HG03139 (cell line): Measurements from ENCODE around the gene IMPDH1.

Experiments used
- ATAC-seq: cut with Tn5 transposase; IDR thresholded peaks from one replicate; pipeline ENCODE4 v1.9.1; 2021; ENCODE audit not compliant: unreplicated experiment

Gene IMPDH1

DNA sequence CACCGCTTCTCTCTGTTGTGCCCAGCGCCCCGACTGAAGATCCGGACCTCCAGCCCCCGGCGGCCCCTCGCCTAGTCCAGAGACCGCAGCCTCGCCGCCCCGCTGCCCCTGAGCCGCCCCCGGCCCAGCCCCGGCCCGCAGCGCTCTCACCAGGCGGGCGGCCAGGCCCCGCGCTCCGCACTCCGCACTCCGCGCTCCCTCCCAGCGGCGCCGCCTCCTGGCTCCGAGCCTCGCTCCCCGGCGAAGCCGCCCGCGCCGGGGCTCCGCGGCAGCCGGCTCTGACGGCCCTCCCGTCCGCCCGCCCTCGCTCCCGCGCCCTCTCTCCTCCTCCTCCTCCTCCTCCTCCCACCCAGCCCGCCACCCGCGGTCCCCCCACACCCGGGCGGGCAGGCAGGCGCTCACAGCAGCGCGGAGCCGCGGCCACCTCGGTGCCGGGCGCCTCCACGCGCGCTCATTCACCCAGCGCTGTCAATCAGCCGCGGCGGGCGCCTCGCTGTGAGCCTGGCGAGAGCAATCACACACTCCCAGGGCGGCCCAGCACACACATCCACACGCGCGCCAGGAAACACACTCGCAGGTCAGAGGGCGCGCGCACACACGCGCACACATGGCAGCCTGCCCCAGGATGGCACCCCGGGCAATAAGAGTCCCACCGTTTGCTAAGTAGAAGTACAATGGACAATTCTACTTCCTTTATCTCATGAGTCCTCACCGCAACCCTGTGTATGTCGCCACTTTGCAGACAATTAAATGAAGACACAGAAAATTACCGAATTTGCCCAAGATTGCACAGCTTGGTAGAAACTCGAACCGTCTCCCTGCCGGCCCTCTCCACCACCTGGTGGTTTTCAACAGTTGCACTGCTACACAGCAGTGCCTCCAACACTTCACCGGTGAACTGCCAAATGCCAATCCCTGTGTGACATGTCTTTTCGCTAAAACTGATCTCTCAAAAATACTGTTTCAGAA lies 48.1 kb downstream of the IMPDH1 start, which contains the start of gene PRRT4:
TSS of gene PRRT4 (minus strand) at position 280 of the 969 bp plus-strand sequence.
- no peak for ATAC-seq

DNA sequence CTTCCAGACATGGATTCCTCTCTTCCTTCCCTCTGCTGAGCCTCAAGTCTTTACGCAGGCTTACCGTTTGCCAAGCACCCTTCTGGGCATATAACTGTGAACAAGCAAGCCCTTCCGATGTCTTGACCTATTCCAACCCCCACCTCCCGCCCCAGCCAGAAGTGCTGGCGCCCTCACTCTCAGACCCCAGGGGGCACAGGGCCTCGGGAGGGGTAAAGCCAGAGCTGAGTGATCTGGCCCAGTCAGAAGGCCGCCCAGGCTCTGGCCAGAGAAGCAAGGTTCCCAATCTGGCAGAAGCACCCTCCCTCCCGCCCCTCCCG lies 49.5 kb downstream of the IMPDH1 start:
- ATAC-seq = no peak

DNA sequence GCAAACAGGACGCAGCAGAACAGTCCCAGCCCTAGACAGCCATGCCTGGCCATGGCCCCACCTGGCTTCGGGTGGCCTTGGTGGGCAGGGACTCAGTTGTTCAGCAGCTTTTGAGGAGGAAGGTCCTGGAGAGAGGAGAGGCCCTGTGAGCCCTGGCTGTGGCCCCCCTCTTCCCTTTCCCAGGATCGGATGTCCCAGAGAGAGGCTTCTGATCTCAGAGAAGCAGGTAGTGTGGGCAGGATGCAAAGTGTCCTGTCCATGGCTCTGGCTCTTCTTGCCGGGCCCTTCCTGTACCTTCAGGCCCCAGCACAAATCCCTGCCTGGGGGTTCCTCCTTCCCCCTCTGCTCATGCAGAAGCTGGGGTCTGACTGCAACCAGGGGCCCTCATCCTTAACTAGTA lies 49.8 kb downstream of the IMPDH1 start:
- no peak for ATAC-seq

DNA sequence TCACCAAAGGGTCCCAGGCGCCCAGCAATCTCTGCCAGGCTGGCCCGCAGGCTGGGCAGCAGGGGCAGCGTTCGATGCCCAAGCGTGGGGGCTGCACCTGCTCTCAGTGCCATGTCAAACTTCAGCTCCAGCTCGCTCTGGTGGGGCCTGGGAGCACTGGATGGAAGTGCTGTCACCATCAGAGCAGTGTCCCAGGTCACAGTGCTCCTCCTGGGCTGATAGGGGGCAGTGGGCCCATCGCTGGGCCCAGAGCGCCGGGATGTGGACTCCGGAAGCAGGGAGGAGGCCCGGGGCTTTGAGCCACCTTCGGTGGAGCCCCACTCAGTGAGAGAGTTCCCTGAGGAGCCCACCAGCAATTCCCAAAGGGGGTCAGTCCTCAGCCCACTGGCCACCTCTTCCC lies 50.4 kb downstream of the IMPDH1 start:
- no peak for ATAC-seq

DNA sequence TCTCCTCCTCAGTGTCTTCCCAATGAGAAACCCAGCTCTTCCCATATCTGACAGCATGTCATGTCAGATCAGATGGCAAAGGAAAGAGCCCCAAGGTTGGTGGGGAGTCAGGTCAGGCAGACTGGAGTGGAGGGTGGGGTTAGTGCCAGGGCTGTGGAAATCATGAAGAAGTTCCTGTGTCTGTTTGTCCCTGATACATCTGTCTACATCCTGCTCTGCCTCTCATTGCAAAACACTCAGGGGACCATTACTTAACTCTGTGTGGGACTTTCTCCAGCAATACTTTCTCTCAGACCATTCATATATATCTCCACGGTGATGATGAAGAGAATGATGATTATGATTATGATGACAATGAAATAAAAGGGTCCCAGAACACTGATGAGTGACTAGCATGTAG lies 51.5 kb downstream of the IMPDH1 start:
- ATAC-seq = no peak

DNA sequence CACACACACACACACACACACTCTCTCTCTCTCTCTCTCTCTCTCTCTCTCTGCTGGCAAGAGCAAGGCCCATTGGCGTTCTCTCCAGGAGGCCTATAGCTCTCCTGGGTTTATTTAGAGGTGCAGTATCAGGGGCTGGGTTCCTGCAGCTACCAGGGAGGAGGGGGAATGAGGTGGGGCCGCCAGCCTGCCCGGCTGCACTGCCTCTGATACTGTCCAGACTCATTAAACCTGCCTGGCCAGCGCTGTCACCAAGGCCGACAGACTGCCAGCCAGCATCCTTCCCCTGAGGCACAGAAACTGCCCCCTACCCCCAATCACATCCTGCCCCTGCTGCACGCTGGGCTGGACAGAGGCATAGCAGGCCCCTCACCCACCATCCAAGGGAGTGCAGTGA lies 52.6 kb downstream of the IMPDH1 start:
- no peak for ATAC-seq

DNA sequence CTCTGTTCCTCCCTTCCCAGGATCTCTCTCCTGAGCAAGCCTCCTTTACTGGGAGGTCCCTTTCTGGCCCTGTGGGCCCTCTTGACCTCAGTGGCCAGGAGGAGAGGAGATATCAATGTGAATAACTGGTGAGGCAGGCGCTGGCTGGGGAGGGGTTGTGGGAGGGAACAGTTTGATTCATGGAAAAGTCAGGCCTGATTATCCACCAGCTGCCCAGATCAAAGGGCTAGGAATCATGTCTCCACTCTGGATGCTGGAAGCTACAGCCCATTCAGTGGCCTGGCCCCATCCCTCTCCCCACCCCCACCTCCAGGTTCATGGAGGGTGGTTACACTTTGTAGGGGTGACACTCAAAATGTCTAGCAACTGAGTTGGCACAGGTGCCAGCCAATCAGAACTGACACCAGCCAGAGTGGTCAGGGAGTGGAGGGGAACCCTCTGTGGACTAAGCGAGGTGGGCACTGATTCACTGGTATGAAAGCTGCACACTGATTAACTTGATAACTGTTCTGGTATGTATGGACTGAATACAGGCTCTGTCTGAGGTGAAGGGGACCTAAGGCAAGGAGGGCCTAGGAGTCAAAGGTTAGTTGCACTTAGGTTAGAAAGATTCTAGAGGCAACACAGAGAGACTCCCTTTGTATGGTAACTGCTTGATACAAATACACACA lies 53.1 kb downstream of the IMPDH1 start:
- no peak for ATAC-seq

DNA sequence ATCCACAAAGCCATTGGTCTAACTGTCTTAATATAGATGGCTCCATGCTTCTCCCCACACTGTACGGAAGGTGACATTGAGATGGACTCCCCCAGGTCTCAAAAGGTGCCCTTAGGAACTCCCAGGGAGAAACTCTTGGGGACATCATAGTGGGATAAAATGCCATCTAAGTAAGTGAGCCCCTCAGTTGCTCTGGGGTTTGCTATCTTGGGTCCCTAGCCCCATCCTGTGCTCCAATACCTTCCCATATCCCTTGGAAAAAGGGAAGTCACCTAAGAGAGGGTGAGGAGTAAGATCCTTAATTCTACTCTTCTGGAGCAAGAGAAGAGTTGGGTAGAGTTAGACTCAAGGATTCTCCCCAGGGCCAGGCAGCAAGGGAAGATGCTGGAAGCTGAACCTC lies 56.2 kb downstream of the IMPDH1 start:
- no peak for ATAC-seq

DNA sequence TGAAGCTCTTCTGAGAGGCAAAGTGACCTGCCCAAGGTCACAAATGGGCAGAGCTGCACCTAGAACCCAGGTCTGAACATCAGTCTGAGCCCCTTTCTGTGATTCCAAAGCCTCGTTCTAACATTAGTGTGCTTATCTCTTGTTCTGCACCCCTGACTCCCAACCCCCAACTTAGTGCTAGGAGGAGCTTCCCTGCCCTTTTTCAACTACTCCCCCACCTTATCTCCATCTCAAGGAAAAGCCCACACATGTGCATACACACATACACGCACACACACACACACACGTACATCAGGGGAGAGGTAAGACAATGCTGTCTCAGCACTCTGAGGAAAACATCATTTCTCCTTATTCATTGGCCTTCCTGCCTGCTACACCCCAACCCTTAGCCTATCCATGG lies 56.6 kb downstream of the IMPDH1 start:
- no peak for ATAC-seq

DNA sequence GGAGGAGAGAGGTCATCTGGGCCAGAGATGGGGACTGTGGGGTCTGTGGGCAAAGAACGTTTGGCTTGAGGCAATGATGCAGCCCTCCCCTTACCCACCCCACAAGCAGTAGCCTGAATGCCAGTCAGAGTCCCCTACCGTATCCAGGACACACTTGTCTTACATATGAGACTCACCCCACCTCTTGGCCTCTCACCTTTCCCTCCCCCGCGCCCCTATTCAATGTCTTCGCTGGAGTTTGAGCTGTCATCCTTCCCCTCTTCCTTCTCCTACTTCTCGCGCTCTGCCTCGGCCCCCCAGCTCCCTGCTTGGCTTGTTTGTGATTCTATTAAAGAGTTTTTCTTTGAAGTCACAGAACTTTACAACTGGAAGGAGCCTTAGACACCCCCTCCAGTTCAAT lies 57.1 kb downstream of the IMPDH1 start:
- no peak for ATAC-seq

DNA sequence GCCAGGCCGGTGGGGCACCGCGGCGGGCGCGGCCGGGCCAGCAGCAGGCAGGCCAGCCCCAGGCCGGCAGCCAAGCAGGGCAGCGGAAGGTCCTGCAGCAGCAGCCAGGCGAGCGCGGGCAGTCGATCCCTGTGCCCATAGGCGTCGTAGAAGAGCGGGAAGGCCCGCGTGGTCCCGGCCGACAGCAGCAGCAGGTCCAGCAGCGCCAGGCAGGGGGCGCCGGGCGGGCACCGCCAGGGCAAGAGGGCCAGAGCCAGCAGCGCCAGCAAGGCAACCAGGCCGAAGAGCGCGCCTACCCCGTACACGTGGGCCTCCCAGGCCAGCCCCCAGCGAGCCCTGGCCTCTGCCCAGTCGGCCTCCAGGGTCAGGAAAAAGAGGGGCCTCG lies 57.6 kb downstream of the IMPDH1 start:
- ATAC-seq = no peak

DNA sequence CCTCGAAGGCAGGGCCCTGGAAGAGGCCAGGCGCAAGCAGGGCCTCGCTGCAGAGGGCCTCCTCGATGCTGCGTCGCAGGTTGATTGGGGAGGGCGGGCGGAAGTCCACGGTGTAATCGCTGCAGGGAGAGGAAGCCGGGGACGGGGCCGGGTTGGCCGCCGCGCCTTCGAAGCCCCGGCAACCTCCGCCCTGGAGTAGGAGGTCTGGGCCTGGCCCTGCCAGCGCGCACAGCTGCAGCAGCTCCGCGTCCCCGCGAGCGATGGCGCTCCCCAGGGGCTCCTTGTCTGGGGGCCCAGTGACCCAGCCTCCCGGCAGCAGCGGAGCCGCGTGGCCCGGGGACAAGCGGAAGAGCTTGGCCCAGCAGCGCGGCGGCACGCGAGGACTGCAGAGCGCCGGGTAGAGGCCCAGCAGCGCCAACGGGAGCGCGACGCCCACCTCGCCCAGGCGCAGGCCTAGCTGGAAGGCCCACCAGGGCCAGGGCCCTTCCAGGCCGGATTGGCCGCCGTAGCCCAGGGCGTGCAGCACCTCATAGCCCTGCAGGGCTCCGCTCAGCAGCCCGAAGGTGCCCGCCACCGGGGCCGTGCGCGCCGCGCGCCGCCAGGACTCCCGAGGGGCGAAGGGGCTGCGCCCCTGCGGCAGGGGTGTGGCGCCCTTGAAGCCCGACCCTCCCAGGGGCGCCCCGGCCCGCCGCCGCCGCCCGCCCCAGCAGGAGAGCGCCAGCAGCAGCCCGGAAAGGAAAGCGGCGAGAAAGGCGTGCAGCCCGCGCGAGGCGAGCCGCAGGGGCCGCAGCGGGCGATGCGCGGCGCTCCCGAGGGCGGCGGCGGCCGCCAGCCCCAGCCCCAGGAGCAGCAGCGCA lies 58.3 kb downstream of the IMPDH1 start:
- no peak for ATAC-seq

DNA sequence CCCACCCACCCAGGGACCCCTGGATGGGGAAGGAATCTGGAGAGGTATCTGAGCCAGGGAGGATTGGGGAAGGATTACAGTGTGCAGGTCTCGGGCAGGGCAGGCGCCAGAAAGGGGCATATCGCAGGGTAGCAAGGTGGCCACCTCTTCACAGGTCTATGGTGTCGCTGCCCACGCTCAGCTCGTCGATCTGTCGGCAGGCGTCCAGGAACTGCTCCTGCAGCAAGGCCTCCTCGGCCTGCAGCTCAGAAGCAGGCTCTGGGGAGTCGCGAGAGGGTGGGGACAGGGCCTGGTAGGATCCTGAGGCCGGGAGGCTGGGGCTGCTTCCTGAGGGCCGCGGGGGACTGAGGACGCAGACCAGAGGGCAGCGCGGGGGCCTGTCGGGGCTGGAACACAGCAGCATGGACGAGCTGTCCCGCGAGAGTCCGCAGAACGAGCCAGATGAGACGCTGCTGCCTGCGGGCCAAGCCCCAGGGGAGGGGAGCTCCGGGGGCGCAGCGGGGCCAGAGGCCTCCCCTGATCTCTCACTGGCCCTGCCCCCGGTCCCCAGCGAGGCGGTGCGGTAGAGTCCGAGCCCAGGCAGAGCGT lies 59.0 kb downstream of the IMPDH1 start:
- no peak for ATAC-seq

DNA sequence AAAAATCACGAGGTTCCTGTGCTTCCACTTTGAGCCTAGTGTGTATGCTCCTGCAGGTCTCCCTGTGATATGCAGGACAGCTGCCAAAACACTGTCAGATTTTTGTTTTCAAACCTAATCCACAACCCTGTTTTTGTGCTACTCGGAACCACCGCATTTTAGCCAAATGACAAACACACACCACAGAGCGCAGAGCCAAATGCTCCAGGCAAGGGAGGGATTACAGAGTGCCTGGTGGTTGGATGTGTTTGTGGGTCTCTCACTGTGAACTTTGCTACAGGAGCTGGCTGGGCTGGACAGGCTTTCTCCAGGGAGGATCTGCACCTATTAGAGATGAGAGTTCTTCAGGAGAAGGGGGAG lies 60.3 kb downstream of the IMPDH1 start:
- ATAC-seq = no peak

DNA sequence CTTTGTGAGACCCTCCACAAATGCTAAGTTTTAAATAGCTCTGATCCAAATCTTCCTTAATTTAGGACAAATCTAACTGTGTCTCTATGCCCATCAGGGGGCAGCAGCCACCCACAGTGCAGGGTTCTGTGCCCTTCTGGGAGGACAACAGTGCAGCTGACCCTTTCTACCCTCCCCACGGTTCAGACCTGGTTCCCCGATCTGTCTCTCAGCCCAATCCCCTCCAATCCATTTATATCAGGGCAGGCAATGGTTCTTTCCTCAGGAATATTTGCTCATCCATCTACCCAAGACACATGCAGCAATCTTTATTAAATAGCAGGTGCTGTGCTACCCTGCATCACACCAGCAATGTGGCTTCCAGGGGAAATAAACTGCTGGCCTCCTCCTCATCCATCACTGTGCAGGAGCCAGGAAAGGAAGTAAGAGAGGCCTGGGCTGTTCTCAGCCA lies 62.1 kb downstream of the IMPDH1 start:
- no peak for ATAC-seq

DNA sequence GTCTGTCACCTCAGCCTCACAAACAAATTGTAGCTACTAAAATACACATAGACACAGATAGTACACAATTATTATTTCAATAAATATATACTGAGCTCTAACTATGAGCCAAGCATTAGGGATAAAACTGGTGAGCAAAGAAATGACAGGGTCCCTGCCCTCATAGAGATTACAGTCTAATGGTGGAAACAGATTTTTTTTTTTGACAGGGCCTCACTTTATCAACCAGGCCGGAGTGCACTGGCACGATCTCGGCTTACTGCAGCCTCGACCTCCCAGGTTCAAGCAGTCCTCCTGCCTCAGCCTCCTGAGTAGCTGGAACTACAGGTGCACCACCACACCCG lies 65.4 kb downstream of the IMPDH1 start:
- ATAC-seq = no peak

DNA sequence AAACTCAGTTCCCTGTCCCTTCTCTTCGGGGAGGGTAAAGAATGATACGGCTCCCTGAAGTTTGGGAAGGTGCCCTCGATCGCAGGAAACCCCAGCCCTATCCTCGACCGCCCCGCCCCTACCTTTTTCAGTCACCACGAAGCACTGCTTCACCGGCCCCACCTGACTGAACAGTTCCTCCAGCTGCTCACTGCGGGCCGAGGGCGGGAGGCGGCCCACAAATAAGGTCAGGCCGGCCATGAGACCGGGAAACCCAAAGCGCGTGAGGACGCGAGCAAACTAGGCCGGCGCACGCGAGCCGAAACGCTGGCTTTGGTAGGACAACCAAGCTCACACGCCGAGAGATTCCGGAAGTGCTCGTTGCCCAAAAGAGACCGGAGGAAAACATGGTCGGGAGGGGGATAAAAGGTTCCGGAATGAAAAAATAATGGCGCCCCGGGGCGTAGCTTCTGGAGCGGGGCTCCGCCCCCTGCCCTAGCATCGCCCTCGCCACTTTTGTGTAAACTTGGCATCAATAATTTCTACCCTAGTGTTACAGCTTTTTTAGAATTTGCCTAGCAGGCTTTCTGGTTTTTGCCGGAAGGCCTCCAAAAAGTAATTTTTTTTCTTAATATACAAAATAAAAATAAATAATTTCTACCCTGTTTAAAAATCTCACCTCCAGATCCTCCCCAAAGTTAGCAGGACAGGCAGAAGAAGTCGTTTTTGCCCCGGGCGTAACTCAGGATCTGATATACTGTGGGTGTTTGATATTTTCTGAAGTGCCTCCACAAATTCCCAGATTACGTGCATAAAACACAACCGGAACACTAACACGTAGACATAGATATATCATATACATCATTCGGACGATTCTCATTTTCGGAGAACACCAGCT lies 66.0 kb downstream of the IMPDH1 start, which contains the start of gene RBM28:
TSS of gene RBM28 (minus strand) at position 355 of the 877 bp plus-strand sequence. CDS start at position 240, 115 bp downstream.
- ATAC-seq = peak; percentile 88
